Measurements from ENCODE around the gene SH3BP5L.

Gene SH3BP5L

GRCh38 chr1:248821641-248822040, 4.1 kb downstream of the SH3BP5L start:
- ChIA-PET CTCF (interaction anchor here (1.1 to 2.2 kb wide), 2 partner anchors 15 kb away, joined by 3 to 10 read pairs; no protein-coding TSS in a partner anchor), POLR2A (interaction anchor here (0.9 to 1.3 kb wide), 2 partner anchors 16 to 52 kb away, joined by 4 read pairs; partner anchors contain the start of gene ZNF672)
- no peak for DNase-seq (ENCODE audit: low read depth, low spot score)
- TF ChIP-seq, protein P1, sequence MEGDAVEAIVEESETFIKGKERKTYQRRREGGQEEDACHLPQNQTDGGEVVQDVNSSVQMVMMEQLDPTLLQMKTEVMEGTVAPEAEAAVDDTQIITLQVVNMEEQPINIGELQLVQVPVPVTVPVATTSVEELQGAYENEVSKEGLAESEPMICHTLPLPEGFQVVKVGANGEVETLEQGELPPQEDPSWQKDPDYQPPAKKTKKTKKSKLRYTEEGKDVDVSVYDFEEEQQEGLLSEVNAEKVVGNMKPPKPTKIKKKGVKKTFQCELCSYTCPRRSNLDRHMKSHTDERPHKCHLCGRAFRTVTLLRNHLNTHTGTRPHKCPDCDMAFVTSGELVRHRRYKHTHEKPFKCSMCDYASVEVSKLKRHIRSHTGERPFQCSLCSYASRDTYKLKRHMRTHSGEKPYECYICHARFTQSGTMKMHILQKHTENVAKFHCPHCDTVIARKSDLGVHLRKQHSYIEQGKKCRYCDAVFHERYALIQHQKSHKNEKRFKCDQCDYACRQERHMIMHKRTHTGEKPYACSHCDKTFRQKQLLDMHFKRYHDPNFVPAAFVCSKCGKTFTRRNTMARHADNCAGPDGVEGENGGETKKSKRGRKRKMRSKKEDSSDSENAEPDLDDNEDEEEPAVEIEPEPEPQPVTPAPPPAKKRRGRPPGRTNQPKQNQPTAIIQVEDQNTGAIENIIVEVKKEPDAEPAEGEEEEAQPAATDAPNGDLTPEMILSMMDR (IDR thresholded peaks at IDR 0.05; ENCODE audit: insufficient read depth, low read length, missing control alignments): no peak
- H3K4me3 ChIP-seq (ENCODE audit: low read depth, low read length): 0 out of 2 replicates have a peak overlapping the region, but pooled peaks have one; percentile 1

- POLR2A ChIA-PET: interaction anchor here (0.9 to 1.3 kb wide), 2 partner anchors 17 to 52 kb away, joined by 4 read pairs; partner anchors contain the start of gene ZNF672
- peak overlapping the region; percentile 25; the same call in 1 of the 2 replicates for H3K4me3 ChIP-seq (ENCODE audit: low read depth, low read length)
- CTCF ChIA-PET: interaction anchor here (0.9 to 2.2 kb wide), 2 partner anchors 10 to 14 kb away, joined by 5 to 10 read pairs; no protein-coding TSS in a partner anchor
- DNase-seq (ENCODE audit: low read depth, low spot score): no peak
- TF ChIP-seq, protein P1 (IDR thresholded peaks at IDR 0.05; ENCODE audit: insufficient read depth, low read length, missing control alignments): no peak
Observed at GRCh38 chr1:248821101-248821500, 4.6 kb downstream of the SH3BP5L start.

DNA sequence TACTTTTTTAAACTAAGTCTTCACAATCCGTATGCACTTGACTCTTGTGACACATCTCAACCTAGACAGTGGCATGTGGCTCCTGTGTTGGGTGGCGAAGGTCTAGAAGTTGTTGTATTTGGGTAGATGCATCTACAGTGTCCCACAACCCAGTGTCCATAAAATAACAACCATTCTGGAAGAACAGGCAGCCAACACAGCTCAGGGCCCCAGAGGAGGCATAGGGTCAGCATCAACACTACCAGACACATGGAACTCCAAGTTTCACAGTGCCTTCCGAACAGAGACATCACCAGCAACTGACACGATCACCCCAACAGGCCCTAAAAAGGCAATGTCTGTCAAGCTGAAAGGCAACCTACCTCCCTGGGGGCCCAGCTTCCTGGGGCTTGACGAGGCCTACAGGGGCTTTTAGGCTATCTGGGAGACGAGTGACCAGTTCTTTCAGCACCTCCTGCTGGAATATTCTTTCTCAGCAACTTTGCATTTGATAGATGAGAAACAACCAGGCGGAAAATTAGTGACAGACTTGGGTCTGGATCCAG, 5.6 kb downstream of the SH3BP5L start:
- no peak overlapping the region for H3K4me3 ChIP-seq (ENCODE audit: low read depth, low read length)
- DNase-seq (ENCODE audit: low read depth, low spot score): no peak
- TF ChIP-seq, protein P1 (IDR thresholded peaks at IDR 0.05; ENCODE audit: insufficient read depth, low read length, missing control alignments): no peak
- ChIA-PET CTCF (interaction anchor here (0.9 to 2.2 kb wide), 4 partner anchors 9 to 22 kb away, joined by 3 to 10 read pairs (median 4); no protein-coding TSS in a partner anchor), POLR2A (interaction anchor here (1.3 to 1.4 kb wide), 2 partner anchors 9 to 18 kb away, joined by 4 to 5 read pairs; partner anchors contain the start of gene ZNF672)

DNA sequence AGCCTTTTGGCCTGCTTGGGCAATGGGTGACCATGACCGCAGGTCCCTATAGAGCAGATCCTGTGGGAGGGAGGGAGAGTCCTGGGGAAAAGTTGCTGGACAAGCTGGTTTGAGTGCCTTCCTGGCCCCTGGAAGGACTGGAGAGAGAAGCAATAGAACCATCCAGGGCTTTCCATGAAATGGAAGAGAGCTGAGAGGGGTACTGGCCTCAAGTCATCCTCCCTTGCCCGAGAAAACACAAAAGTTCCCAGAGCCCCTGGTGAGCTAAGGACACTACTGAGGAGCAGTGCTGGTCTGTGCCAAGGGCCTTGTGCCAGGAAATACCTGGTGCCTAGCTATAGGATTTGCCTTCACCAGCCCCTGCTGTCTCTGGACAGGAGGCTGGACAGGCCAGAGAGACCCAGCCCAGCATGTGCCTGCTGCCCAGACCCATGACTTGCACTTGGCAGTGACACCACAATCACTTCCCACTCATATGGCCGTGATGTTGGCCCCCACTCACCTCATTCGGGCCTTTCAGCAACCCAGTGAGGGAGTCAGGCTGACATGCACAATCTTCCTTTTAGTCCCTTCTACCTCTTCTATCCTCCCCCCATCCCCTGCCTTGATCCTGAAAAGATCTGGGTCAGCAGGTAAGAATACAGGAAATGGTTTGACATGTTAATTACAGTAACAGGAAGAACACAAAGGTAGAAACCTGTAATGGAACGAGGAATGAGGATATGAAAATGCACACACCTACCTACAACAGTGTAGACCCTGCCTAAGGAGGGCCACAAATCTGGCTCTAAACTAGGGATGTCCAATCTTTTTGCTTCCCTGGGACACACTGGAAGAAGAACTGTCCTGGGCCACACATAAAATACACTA, 7.0 kb downstream of the SH3BP5L start:
- ChIA-PET CTCF (interaction anchor here (1.3 kb wide), 1 partner anchor 14 kb away, joined by 3 read pairs; no protein-coding TSS in a partner anchor), POLR2A (interaction anchor here (0.7 to 1.4 kb wide), 3 partner anchors 7 to 19 kb away, joined by 3 to 5 read pairs (median 4); partner anchors contain the start of gene ZNF672)
- TF ChIP-seq, protein P1 (IDR thresholded peaks at IDR 0.05; ENCODE audit: insufficient read depth, low read length, missing control alignments): no peak
- no peak overlapping the region for H3K4me3 ChIP-seq (ENCODE audit: low read depth, low read length)
- no peak for DNase-seq (ENCODE audit: low read depth, low spot score)

DNA sequence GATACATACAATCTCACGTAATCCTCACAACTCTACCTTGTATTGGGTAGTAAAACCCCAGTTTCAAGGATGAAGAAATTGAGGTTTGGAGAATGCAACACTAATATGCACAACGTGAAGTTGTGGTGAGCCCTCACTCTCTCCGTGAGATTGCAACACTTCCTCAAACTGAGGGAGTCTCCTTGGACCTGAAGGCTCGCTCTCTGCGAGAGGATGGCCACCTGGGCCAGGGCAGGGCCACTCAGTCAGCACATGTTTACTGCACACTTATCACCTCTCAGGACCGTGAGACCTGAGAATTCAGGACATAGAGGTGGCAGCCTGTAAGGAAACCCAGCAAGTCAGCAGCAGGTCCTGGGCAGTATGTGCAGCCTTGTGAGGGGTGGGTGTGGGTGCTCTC, 8.7 kb downstream of the SH3BP5L start:
- TF ChIP-seq, protein P1 (IDR thresholded peaks at IDR 0.05; ENCODE audit: insufficient read depth, low read length, missing control alignments): no peak
- CTCF ChIA-PET: interaction anchor here (2.0 kb wide), 1 partner anchor 11 kb away, joined by 9 read pairs; no protein-coding TSS in a partner anchor
- no peak for DNase-seq (ENCODE audit: low read depth, low spot score)

More for the DNA sequence above, 8.7 kb downstream of the SH3BP5L start:
- no peak overlapping the region for H3K4me3 ChIP-seq (ENCODE audit: low read depth, low read length)
- POLR2A ChIA-PET: no interaction called here
